Brain pericyte (primary cell): ENCODE data around the gene PHC2.
"Not testable (repeated sequence)": the region's sequence is repeated elsewhere in the genome, so short reads cannot be mapped to it uniquely, and the experiment has no call there.

ENCODE experiments used
- DNase-seq: peaks from one replicate; pipeline ENCODE4 v3.0.0-alpha.2; 2012; ENCODE audit warnings: low read depth, low spot score

PHC2 gene

DNA sequence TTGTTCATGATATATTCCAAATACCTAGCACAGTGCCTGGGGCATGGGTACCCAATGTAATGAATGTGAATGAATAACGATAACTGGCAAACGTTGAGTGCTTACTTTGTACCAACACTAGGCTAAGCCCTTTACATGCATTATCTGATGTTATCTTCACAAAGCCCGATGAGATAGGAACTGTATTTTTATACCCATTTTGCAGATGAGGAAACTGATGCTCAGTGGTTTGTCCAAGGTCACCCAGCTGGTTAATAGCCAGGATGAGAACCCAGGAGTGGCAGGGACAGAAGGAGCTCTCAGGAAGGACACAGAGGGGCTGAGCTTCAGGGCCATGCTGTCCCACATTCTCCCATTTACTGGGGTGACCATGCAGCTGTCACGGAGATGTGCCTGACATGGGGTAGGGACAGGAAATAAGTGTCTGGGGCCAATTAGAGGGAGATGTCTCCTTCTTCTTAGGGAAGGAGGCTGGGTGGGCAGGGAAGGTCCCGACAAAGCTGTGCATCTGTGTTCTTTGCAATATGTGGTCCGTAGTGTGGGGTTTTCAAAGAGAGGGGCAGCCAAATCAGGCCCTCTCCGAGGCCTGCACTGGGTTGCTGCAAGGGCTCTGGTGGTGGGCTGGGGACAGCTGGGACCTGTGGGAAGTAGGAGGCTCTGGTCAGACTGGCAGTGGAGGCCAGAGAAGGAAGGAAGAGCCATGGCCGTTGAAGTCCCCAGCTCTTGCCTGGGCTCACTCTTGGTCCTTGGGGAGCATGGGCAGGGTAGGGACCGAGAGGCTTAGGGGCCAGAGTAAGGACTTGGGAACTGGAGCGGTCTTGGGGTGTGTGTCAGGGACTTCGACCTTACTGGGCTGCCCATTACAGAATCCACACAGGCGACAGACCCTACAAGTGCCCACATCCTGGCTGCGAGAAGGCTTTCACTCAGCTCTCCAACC is 136.6 kb downstream of the PHC2 start:
- DNase-seq: no peak

DNA sequence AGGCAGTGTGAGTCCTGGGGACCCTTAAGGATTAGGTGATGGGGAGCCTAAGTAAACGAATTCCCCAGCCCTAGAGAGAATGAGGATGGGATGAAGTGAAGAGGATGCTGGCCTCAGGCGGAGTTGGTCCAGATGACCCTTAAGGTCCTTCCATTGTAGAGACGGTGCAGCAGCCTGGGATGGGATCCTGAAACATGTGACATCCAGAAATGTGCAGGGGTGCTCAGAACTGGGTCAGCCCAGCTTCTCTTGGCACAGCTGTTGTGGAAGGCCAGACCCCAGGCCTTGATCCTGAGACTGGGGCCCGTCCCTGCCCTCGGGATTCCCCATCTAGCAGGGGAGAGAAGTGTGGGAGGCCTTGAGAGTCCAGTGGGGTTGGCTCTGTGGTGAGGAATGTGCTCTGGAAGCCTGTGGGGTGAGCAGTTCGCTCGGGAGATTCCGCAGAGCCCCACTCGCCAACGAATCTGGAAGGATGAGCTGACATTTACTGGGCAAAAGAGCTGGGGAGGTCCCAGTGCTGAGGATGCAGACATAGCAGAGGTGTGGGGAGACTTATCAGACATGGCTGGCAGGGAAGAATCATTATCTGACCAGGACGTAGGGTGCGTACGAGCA is 138.1 kb downstream of the PHC2 start:
- DNase-seq: no peak

DNA sequence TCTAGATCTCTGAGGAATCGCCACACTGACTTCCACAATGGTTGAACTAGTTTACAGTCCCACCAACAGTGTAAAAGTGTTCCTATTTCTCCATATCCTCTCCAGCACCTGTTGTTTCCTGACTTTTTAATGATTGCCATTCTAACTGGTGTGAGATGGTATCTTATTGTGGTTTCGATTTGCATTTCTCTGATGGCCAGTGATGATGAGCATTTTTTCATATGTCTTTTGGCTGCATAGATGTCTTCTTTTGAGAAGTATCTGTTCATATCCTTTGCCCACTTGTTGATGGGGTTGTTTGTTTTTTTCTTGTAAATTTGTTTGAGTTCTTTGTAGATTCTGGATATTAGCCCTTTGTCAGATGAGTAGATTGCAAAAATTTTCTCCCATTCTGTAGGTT is 140.3 kb downstream of the PHC2 start:
- DNase-seq: not testable (repeated sequence)

DNA sequence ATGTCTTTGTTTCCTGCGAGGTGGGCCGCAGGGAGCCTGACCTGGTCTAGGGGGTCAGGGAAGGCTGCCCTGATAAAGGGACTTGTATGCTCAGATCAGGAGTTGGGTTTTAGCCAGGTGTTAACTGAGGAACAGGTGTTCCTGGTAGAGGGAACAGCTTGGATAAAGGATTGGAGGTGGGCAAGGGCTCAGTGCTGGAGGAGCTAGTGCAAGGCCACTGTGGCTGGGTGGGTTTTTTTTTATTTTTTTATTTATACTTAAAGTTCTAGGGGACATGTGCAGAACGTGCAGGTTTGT is 141.1 kb downstream of the PHC2 start:
- DNase-seq: no peak

DNA sequence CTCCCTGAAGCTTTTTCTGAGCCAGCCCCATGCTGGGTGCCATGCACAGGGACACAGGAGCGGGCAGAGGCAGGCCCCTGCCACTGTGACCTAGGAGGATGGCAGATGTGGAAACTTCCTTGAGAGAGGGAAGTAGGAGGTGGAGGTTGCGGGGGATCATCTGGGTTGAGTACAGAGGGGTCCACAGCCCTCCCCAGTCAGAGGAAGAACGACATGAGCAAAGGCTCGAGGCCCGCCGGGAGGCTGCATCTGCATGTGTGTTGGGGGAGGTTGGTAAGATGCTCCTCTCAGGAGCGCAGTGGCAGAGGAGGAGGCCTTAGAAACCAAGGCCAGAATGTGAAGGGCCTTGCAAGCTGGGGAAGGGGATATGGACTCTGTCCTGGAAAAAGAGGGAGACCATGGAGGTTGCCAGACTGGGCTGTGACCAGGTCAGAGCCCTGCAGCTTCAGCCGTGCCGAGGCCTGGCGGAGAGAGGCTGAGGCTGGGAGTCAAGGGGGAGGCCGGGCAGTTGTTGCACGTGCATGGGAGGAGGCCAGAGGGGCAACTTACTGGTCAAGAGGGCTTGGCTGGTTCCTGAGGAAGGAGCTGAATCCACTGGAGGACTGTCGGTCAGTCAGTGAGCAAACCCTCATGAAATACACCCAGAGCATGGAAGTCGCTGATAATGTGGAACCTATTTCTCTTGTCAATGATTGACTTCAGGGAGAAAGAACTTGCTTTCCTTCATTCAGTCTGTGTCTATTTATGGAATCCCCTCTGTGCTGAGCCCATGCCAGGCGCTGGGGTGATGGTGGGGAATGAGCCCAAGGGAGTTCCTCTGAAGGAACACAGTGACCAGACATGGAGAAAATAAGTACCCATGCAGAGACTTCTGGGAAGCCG is 141.7 kb downstream of the PHC2 start:
- DNase-seq: no peak

- DNase-seq: no peak
These were observed 143.6 kb downstream of the PHC2 start for GRCh38 chr1:33287317-33287716.

GRCh38 chr1:33286451-33287185 is 144.3 kb downstream of the PHC2 start:
- no peak for DNase-seq

DNA sequence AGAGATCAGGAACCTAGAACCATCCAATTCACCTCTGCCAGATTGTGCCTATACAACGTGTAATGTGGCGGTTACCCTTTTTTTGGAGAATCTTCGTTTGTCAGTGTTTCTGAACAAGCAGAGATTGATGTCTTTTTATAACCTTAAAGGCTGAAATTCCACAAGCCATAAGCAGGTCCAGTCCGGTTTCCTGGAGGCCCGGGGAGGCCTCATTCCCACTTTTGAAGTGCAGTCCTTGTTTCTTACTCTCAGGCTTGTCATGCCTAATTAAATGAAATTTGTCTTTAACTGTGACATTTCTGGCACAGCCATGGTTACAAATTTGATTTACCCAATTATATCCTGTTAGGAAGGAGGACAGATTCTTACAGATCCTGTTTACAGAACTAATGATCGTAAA is 146.8 kb downstream of the PHC2 start:
- no peak for DNase-seq

GRCh38 chr1:33282791-33283190 is 148.1 kb downstream of the PHC2 start:
- no peak for DNase-seq

GRCh38 chr1:33281554-33282303 is 149.2 kb downstream of the PHC2 start:
- no peak for DNase-seq

DNA sequence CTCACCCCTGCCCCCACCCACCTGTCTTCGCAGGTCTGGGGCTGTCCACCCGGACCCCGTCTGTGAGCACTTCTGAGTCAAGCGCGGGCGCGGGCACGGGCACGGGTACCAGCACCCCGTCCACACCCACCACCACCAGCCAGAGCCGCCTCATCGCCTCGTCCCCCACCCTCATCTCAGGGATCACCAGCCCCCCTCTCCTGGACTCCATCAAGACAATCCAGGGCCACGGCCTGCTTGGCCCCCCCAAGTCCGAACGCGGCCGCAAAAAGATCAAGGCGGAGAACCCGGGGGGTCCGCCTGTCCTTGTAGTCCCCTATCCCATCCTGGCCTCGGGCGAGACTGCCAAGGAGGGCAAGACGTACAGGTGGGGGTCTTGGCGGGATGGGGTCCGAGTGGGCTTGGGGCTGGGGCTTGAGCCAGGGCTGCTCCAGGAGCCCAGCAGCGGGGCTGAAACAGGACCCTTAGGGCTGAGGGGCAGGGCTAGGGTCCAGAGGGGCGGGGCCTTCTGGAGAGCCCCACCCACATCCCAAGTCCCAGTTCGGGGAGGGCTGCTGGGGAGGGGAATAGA is 150.7 kb downstream of the PHC2 start:
- DNase-seq: no peak

DNA sequence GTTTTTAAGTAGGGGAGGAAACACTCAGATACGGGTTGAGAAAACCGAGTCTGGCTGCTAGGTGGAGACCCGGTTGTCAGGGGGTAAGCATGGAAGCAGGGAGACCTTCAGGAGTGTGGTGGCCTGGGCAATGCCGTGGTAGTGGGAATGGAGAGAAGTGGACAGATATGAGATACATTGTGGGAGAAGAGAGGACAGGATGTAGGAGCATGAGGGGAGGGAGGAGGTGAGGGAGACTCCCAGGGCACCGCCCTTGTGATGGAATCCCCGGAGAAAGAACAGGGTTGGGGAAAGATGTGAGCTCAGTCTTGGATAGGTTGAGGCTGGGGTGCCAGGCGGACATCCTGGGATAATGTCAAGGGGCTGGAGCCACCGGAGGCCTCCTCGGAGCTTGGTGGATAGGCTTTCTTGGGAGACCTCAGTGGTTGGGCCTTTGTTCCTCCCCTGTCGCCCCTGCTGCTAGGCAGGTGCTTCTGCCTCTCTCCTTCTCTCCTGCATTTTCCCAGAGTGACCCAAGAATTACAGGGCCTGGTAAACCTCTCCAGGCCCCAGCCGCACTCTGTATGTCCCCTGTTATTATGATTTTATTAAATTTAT is 153.3 kb downstream of the PHC2 start:
- DNase-seq: no peak

GRCh38 chr1:33276573-33277298 is 154.2 kb downstream of the PHC2 start:
- no peak for DNase-seq

- DNase-seq: no peak
These were observed 155.0 kb downstream of the PHC2 start for GRCh38 chr1:33275706-33276572.

DNA sequence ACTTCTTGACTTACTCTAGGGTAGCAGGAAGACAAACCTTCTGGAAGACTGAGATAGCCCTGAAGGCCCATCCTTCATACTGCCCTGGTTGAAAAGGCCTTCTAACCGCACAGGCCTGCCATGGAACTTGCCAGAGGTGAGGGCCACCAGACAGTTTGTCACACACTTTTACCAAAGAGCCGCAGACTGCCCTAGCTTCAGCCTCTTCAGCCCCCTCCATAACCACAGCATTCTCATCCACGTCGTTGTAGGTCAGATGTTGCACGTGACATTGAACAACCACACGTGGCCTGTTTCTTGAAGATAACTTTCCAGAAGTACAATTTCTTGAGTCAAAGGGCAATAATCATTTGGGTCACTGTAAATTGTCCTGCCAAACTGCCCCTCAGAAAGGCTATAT is 155.7 kb downstream of the PHC2 start:
- no peak for DNase-seq

- DNase-seq: no peak
These were observed 156.4 kb downstream of the PHC2 start for GRCh38 chr1:33274446-33274845.

DNA sequence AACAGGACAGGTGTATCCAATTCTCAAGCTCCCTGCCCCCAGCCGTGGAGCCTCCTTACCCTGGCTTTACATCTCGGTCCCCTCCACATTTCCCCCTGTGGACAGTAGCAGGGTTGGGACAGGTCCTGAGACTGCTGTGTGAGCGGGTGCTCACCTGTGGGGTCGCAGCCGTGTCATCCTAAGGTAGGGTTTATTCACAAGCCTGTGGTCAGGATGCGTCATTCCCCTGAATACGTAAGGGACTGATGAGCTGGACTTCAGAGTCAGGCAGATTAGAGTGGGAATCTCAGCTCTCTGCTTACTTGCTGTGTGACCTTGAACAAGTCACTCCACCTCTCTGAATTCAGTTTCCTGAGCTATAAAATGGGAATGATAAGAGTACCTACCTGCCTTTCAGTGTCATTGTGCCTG is 156.9 kb downstream of the PHC2 start:
- no peak for DNase-seq
